Measurements from ENCODE around the gene EIF4G1.
A peak's percentile ranks its signal among the peaks of the same experiment; 100 is the strongest.

Gene EIF4G1

DNA sequence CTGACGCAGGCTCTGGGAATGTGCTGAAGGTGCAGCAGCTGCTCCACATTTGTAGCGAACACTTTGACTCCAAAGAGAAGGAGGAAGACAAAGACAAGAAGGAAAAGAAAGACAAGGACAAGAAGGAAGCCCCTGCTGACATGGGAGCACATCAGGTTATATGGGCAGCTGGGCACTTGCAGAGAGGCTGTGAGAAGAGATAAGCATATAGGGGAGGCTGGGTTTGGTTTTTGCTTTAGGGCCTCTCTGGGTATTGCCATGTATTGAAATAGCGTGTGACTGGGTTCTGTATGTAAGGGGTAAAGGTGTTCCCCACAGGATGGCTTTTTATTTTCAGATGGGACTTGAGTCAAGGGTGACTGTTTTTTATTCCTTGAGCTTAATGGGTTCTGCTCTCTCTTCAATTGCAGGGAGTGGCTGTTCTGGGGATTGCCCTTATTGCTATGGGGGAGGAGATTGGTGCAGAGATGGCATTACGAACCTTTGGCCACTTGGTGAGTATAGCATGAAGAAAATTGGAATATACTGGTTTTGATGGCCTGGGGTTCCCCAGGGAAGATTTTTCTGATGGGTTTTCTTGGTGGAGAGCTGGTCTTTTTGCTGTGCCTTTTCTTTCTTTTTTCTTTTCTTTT, 7.9 kb upstream of the EIF4G1 start:
- DNase-seq = no peak

DNA sequence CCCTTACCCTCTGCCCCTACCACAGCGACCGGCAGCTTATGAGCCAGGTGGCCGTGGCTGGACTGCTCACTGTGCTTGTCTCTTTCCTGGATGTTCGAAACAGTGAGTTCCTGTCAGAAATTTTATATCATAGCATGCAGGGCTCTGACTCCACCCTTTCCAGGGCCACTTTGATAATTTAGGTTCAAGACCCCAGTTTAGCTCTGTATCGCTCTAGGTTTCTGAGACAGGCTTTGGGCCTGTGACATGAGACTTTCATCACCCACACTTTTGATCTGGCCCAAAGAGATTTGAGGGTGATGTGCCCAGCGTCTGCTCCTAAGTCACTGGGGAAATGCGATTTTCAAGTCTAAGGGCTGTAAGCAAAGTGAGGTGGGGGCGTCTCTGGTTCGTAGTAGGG, 6.5 kb upstream of the EIF4G1 start:
- DNase-seq = no peak

DNA sequence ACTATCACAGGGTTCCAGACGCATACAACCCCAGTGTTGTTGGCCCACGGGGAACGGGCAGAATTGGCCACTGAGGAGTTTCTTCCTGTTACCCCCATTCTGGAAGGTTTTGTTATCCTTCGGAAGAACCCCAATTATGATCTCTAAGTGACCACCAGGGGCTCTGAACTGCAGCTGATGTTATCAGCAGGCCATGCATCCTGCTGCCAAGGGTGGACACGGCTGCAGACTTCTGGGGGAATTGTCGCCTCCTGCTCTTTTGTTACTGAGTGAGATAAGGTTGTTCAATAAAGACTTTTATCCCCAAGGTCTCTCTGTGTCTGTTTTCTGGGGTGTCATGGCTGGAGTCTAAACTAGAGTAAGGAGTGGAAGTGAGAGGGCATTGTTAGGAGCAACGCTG, 5.7 kb upstream of the EIF4G1 start:
- no peak for DNase-seq

DNA sequence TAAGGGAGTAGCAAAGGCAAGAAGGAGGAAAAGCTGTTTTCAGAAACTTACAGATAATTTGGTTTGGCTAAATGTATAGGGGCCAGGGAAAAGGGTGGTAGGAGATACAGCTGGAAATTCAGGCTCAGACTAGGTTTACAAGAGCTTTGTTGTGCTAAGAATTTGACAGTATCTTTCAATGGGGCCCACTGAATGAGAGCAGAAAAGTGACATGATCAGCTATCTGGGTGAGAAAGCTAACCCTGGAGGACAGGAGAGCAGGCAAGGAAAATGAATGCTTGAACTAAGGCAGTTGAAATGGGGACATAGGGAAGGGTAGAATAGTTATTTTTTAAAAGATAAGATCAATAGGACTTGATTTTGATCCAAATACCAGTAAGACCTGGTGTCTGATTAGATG, 2.8 kb upstream of the EIF4G1 start:
- DNase-seq = no peak

DNA sequence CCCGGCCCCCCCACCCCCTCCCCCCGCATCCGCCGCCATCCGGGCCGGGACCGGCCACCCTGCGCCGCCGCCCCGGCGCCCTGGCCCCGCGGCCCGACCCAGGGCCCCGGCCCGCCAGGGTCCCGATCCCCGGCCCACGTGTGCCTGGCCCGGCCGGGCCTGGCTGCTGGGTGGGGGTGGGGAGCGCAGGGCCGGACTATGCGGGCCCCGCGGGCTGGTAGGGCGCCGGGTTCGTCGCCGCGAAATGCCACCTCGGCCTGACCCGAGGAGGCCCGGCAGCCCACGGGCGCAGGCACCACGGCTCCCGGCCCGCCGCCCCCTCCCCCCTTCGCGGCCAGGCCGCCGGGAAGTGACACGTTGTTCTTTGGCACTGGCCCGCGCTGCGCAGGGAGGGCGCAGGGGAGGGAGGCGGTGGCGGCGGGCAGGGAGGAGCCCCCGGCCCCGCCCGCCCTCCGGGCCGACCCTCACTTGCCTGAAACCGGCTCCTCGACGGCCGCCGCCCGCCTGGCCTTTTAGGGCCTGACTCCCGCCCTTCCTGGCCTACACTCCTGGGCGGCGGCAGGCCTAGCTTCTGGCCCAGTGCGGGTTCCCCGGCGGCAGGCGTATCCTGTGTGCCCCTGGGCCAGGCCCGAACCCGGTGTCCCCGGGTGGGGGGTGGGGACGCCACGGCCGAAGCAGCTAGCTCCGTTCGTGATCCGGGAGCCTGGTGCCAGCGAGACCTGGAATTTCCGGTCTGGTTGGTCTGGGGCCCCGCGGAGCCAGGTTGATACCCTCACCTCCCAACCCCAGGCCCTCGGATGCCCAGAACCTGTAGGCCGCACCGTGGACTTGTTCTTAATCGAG, 515 bp downstream of the EIF4G1 start:
- DNase-seq = peak; percentile 35 to 38

DNA sequence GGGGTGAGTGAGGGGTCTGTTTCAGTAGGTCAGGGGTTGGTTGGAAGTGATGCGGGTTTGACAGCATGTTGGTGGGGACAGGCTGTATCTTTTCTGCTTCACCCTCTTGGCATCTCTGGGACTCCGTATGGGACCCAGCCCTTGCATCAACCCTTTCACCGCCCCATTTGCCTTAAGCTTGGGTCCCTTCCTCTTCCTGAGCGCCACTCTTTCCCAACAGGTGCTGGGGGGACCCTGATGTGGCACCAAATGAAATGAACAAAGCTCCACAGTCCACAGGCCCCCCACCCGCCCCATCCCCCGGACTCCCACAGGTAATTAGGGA, 1.1 kb downstream of the EIF4G1 start:
- no peak for DNase-seq

DNA sequence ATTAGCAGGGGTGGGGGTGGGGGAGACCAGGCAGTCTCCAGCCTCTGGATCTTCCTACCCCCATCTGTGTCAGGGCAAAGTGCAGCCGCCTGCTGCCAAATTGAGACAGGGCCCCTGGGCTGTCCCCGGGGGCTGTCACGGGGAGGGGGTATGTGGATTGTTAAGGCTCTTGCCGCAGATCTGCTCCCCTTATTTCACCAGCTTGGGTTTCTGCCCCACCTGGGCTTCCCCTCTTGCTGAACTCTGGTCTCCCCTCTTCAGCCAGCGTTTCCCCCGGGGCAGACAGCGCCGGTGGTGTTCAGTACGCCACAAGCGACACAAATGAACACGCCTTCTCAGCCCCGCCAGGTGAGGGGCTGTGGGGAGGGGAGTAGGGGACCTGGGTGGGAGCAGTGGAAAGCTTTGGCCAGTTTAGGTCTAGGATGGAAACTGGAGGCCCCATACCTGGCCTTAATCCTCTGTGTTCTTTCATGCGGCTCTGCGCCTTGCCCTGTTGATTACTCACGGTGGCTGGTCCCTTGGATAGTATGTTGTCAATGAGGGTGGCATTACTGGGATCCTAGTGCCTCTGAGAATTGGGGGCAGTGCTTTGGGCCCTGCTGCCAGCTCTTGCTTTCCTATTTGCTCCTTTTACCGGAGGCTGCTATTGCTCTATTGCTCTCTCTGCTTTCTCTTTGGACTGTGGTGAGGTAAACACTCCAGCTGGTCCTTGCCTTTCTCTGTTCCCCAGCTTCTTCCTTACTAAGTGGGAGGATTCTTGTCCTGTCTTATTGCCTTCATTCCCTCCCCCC, 1.7 kb downstream of the EIF4G1 start:
- no peak for DNase-seq

DNA sequence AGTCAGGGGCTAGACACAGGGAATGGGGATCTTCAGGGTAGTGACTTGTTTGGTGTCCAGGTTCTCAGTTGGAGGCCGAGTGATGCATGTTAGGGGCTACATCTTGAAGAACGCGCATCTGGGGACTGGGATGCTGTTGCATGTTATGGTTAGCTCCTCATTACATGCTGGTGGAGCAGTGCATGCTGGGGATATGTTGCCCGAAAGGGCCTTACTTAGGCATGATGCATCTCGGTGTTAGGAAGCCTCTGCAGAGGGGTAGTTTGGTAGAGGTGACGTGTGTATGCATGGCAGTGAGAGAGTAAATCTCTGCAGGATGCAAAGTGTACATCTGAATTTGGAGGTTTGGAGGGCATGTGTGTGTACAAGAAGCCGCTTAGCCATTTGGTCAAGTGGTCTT, 2.4 kb downstream of the EIF4G1 start:
- no peak for DNase-seq

DNA sequence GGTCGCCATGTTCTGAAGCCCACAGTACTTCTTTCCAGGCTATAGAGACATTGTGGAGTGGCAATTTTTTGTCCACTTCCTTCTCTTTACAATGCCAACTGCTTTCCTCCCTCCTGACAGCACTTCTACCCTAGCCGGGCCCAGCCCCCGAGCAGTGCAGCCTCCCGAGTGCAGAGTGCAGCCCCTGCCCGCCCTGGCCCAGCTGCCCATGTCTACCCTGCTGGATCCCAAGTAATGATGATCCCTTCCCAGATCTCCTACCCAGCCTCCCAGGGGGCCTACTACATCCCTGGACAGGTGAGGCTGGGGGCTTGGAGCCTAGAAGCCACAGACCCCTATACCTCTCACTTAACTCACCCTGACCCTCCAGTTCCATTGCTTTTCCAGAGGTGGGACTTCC, 2.8 kb downstream of the EIF4G1 start:
- DNase-seq = no peak

DNA sequence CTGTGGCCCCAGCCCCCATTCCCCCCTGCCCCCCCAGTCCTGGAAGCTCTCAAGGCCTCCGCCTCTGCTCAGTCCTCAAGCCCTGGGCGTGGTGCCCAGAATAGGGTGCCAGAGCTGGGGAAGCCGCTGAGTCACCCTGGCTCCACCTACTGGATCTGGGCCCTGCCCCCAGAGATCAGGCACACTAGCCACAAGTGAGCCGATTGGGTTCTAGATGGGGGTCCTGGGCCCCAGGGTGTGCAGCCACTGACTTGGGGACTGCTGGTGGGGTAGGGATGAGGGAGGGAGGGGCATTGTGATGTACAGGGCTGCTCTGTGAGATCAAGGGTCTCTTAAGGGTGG, 5.7 kb downstream of the EIF4G1 start:
- no peak for DNase-seq

DNA sequence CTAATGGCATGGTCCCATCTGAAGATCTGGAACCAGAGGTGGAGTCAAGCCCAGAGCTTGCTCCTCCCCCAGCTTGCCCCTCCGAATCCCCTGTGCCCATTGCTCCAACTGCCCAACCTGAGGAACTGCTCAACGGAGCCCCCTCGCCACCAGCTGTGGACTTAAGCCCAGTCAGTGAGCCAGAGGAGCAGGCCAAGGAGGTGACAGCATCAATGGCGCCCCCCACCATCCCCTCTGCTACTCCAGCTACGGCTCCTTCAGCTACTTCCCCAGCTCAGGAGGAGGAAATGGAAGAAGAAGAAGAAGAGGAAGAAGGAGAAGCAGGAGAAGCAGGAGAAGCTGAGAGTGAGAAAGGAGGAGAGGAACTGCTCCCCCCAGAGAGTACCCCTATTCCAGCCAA, 7.3 kb downstream of the EIF4G1 start:
- DNase-seq = no peak

DNA sequence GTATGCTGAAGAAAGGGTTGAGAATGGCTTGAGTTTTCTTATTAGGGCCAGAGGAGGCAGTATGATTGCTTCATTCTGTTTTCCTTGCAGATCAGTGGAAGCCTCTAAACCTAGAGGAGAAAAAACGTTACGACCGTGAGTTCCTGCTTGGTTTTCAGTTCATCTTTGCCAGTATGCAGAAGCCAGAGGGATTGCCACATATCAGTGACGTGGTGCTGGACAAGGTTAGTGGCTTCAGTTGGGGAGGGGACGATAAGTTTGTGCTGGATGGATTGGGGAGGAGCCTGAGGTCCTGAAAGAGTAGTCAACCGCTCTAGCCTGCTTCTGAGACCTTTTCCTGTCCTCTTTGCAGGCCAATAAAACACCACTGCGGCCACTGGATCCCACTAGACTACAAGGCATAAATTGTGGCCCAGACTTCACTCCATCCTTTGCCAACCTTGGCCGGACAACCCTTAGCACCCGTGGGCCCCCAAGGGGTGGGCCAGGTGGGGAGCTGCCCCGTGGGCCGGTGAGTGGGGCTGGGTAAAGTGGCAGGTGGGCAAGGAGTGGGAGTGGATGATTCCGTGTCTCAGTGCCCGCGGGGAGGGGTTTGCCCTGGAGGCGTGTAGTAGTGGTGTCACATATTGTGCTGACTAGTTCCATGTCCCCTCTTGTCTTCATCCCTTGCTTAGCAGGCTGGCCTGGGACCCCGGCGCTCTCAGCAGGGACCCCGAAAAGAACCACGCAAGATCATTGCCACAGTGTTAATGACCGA, 8.5 kb downstream of the EIF4G1 start:
- DNase-seq = no peak

DNA sequence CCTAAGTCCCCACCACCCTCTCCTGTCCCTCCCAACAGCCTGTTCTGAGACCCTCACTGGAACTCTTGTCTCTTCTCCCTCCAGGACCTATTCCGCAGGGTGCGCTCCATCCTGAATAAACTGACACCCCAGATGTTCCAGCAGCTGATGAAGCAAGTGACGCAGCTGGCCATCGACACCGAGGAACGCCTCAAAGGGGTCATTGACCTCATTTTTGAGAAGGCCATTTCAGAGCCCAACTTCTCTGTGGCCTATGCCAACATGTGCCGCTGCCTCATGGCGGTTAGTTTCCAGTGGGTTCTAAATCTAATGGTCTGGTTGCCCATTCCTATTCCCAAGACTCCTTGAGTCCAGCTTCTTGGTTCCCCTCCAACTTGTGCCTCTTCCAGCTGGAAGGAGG, 9.3 kb downstream of the EIF4G1 start:
- no peak for DNase-seq

DNA sequence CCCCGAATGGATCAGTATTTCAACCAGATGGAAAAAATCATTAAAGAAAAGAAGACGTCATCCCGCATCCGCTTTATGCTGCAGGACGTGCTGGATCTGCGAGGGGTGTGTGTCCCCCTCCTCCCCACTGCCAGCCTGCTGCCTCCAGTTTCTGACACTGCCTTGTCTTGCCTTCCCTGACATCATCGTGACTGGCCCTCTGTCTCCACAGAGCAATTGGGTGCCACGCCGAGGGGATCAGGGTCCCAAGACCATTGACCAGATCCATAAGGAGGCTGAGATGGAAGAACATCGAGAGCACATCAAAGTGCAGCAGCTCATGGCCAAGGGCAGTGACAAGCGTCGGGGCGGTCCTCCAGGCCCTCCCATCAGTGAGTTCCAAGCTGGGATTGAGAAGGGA, 10.9 kb downstream of the EIF4G1 start:
- DNase-seq = no peak

DNA sequence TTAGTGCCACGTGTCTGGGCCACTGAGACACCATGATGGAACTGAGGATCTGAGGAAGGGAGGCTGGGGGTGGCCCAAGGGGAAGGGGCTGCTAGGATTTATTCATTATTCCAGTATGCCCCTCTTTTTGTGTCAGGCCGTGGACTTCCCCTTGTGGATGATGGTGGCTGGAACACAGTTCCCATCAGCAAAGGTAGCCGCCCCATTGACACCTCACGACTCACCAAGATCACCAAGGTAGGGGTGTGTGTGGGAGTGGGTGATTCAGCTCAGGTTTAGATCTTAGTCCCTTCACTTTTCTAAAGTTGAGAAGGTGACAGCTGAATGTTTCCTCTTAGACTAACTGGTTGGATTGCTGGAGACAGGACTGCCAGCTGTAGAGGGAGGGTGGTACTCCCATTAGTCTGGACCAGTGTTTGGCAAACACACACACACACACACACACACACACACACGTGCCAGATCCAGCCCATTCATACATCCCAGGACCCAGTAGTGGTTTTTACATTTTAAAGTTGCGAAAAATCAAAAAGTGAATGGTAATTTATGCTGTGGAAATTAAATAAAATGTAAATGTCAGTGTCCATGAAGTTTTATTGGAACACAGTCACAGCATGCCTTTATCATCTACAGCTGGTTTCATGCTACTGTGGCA, 11.4 kb downstream of the EIF4G1 start:
- DNase-seq = no peak

DNA sequence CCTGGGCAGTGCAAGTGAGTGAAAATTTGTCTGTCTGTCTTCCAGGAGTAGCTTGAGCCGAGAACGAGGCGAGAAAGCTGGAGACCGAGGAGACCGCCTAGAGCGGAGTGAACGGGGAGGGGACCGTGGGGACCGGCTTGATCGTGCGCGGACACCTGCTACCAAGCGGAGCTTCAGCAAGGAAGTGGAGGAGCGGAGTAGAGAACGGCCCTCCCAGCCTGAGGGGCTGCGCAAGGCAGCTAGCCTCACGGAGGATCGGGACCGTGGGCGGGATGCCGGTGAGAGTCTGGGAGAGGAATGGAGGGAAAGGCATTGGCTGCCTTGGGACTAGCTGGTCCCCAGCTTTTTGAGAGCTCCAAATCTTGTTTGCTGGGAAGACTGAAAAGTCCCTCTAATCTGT, 12.8 kb downstream of the EIF4G1 start:
- DNase-seq = no peak

DNA sequence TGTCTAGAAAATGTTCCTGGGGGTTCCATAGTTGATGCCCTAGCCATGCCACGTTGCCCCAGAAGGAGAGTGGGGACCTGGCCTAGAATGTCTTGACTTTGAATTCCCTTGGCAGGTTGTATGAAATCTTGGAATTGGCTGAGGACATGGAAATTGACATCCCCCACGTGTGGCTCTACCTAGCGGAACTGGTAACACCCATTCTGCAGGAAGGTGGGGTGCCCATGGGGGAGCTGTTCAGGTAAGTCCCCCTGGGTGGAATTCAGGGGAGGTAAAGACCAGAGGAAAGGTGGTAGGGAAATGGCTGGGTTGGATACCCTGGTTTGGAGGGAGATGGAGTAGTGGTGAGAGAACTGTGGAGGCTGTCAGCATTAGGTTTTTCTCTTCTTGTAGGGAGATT, 14.1 kb downstream of the EIF4G1 start:
- DNase-seq = no peak

DNA sequence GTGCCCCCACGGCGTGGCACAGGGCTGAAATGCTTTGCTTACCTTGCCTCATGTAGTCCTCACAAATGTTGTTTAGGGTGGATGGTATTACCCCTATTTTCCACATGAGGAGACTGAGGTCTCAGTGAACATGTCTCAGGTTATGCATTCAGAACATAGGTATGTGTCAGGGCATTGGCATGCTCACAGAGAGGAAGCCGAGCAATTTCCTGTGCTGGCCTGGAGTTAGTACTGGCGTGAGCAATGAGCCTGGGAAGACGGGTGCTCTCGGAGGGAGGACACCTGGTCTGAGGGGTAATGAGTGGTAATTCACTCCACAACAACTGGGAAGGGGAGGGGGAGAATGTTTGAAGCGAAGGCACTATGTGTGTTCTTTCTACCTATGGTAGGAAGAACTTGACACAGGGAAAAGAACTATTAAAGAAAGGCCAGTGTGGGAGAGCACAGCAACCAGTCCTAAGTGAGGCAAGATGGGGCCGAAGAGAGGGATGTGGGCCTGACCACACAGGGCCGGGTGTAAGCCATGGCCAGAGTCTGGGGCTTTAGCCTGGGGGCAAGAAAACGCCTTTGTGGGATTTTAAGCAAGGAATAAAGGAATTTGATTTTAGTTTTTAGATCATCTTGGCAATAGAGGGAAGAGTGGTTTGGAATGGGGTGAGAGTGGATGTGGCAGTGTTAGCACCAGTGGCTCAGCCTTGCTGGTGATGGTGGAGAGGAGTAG, 18.1 kb downstream of the EIF4G1 start:
- DNase-seq = no peak

DNA sequence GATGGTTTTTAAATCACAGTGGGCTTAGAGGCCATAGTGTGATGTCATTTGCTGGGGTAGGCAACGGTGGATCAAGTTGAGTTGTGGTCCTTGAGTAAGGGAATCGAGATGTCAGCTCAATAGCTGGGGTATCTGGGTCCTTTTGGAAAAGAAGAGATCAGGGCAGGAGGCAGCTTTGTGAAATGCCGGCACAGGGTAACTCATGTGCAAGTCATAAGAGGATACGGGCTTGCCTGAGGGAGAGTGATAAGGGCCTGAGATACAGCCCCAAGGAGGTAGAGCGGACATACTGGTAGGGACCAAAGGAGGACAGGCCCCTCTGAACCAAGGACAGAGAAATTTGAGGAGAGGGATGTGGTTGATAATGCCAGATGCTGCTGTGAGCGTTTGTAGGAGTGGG, 18.8 kb downstream of the EIF4G1 start:
- no peak for DNase-seq

DNA sequence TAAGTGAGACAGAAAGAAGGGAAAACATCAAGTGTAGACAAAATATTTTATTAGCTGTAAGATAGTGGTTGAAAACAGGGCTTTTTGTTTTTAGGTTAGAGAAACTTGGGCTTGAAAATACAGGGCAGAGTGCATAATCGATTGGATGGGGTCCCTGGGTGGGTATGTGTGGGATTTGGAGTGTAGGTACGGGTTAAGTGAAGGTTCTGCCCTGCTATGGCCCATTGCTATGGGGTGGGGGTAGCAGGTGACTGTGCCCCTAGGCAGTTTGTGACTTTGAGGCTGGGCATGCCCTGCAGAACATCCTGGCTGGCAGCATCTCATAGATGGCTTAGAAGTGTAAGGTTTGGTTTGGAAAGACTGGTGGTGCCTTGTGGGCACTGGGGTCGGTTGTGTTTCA, 19.3 kb downstream of the EIF4G1 start:
- DNase-seq = no peak

DNA sequence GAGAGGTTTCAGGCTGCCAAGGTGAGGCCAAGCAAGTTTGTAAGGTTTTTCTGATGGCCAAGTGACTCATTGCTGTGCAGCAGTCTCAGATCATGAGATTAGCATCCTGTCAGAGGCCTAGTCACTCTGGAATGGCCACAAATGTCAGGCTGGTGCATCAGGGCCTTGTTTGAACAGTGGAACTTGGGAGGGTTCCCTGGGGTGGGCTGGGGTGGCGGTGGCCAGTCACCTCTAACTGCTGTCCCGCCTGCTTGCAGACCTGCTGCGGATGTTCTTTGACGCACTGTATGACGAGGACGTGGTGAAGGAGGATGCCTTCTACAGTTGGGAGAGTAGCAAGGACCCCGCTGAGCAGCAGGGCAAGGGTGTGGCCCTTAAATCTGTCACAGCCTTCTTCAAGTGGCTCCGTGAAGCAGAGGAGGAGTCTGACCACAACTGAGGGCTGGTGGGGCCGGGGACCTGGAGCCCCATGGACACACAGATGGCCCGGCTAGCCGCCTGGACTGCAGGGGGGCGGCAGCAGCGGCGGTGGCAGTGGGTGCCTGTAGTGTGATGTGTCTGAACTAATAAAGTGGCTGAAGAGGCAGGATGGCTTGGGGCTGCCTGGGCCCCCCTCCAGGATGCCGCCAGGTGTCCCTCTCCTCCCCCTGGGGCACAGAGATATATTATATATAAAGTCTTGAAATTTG, 20.2 kb downstream of the EIF4G1 start:
- DNase-seq = no peak

DNA sequence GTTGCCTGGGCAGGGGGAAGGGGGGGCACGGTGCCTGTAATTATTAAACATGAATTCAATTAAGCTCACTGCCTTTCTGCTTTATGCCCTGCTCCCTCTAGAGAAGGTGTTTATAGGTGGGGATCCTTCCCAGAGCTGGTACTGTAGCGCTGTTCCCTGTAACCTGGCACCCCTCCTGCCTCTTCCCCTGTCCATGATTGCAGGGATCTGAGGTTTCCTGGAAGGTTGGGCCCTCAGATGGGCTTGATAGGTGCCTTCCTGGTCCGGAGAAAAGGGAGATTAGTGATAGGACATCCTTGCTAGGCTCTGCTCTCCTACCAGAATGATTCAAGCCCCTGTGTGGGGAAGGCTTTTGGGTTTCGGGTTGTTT, 20.9 kb downstream of the EIF4G1 start:
- DNase-seq = no peak

Measured in stimulated activated CD4-positive, alpha-beta T cell treated with anti-CD3 and anti-CD28 coated beads, Interleukin-2, amount 100 ng/mL, for 48 hours (primary cell).